ENCODE results near the gene PRKAR1A.

Gene PRKAR1A

GRCh38 chr17:68544111-68544915 is 32.1 kb downstream of the PRKAR1A start:
- no peak for DNase-seq

- DNase-seq = no peak
Observed at GRCh38 chr17:68556551-68556950, 44.3 kb downstream of the PRKAR1A start.

GRCh38 chr17:68559316-68559715 is 47.1 kb downstream of the PRKAR1A start:
- DNase-seq = no peak

GRCh38 chr17:68560966-68561720 is 48.9 kb downstream of the PRKAR1A start:
- DNase-seq = no peak

- no peak for DNase-seq
Observed at GRCh38 chr17:68562736-68563135, 50.5 kb downstream of the PRKAR1A start.

GRCh38 chr17:68564415-68565111 is 52.3 kb downstream of the PRKAR1A start:
- DNase-seq = no peak

- no peak for DNase-seq
Observed at GRCh38 chr17:68565661-68566441, 53.6 kb downstream of the PRKAR1A start.

GRCh38 chr17:68566442-68566738 is 54.2 kb downstream of the PRKAR1A start:
- no peak for DNase-seq

GRCh38 chr17:68567035-68567434 is 54.8 kb downstream of the PRKAR1A start:
- DNase-seq = no peak

GRCh38 chr17:68567581-68567980 is 55.4 kb downstream of the PRKAR1A start:
- DNase-seq = no peak

- DNase-seq = no peak
Observed at GRCh38 chr17:68568581-68568980, 56.4 kb downstream of the PRKAR1A start.

- no peak for DNase-seq
Observed at GRCh38 chr17:68569346-68569745, 57.1 kb downstream of the PRKAR1A start.

- no peak for DNase-seq
Observed at GRCh38 chr17:68570526-68570925, 58.3 kb downstream of the PRKAR1A start.

- DNase-seq = no peak
Observed at GRCh38 chr17:68572138-68572842, 60.1 kb downstream of the PRKAR1A start.

- no peak for DNase-seq
Observed at GRCh38 chr17:68573338-68573737, 61.1 kb downstream of the PRKAR1A start.

GRCh38 chr17:68576137-68576536 is 63.9 kb downstream of the PRKAR1A start:
- no peak for DNase-seq

- DNase-seq = no peak
Observed at GRCh38 chr17:68576811-68577496, 64.7 kb downstream of the PRKAR1A start.

- no peak for DNase-seq
Observed at GRCh38 chr17:68577497-68577821, 65.2 kb downstream of the PRKAR1A start.

- no peak for DNase-seq
Observed at GRCh38 chr17:68578236-68578635, 66.0 kb downstream of the PRKAR1A start.

GRCh38 chr17:68579194-68579927 is 67.1 kb downstream of the PRKAR1A start:
- no peak for DNase-seq

GRCh38 chr17:68580236-68580770 is 68.1 kb downstream of the PRKAR1A start:
- no peak for DNase-seq
